Caco-2 (cell line): ENCODE results near the gene RANBP10. TPM values are rescaled to one million over a fixed set of nuclear protein-coding genes. Genes with fewer than 3 reads are reported as not detected.
"Not testable (repeated sequence)": the region's sequence is repeated elsewhere in the genome, so short reads cannot be mapped to it uniquely, and the experiment has no call there.

ENCODE experiments used
- BruUV-seq: library from RNA; stranded (reverse); fragments of 400-500 nt; replicated peaks from 2 replicates; lab custom pipeline; 2021; lab: Mats Ljungman, UMichigan
- CTCF ChIA-PET: fragments of 300-600 bp; sonication (Branson Sonifier 250); formaldehyde crosslinking; loops from one replicate; lab custom pipeline; 2022; ENCODE audit warnings: antibody characterized with exemption; lab: Charles Lee
- POLR2A ChIA-PET: fragments of 300-600 bp; sonication (Branson Sonifier 250); formaldehyde crosslinking; loops from one replicate; lab custom pipeline; 2022; ENCODE audit warnings: antibody characterized with exemption; lab: Charles Lee
- DNase-seq, 2 experiments: peaks; one replicate each; pipeline versions ENCODE4 v3.0.0 to v3.0.0-alpha.2; 2020 to 2022
- H3K27me3 ChIP-seq: replicated peaks from 2 replicates; pipeline ENCODE4 v1.6.0; 2011; ENCODE audit warnings: low read length; ENCODE audit not compliant: control insufficient read depth, insufficient read depth
- H3K36me3 ChIP-seq: 2 replicates; pipeline ENCODE4 v1.5.1; 2011; ENCODE audit warnings: low read length; ENCODE audit not compliant: control insufficient read depth, insufficient read depth
- H3K4me1 ChIP-seq: fragments of 250-450 bp; sonication (Bioruptor Pico); 2 replicates; pipeline ENCODE4 v1.5.1; 2020; ENCODE audit warnings: mild to moderate bottlenecking
- H3K4me3 ChIP-seq: 2 replicates; pipeline ENCODE4 v1.5.1; 2011; ENCODE audit warnings: low read depth, mild to moderate bottlenecking, control low read depth, low read length
- H3K9me3 ChIP-seq: fragments of 250-450 bp; sonication (Bioruptor Pico); 2 replicates; pipeline ENCODE4 v1.5.1; 2020; ENCODE audit warnings: mild to moderate bottlenecking, moderate library complexity
- H3K27ac Mint-ChIP-seq: one replicate; pipeline ENCODE4 v1.8.0; 2022; ENCODE audit warnings: mixed read lengths; ENCODE audit not compliant: unreplicated experiment
- H3K27me3 Mint-ChIP-seq: one replicate; pipeline ENCODE4 v1.8.0; 2022; ENCODE audit warnings: mixed read lengths; ENCODE audit not compliant: insufficient read depth, unreplicated experiment
- H3K36me3 Mint-ChIP-seq: one replicate; pipeline ENCODE4 v1.8.0; 2022; ENCODE audit warnings: mild to moderate bottlenecking, mixed read lengths; ENCODE audit not compliant: insufficient read depth, unreplicated experiment
- H3K4me1 Mint-ChIP-seq: one replicate; pipeline ENCODE4 v1.8.0; 2022; ENCODE audit warnings: low read depth, mixed read lengths; ENCODE audit not compliant: unreplicated experiment
- H3K4me3 Mint-ChIP-seq: one replicate; pipeline ENCODE4 v1.8.0; 2022; ENCODE audit warnings: mild to moderate bottlenecking, moderate library complexity, mixed read lengths; ENCODE audit not compliant: unreplicated experiment
- H3K9me3 Mint-ChIP-seq: one replicate; pipeline ENCODE4 v1.8.0; 2022; ENCODE audit warnings: mixed read lengths; ENCODE audit not compliant: unreplicated experiment
- CTCF ChIP-seq, 2 experiments: fragments of 200-600 bp in 1 of 2; IDR thresholded peaks; 1 replicate in 1 of 2; 2 replicates in 1 of 2; pipeline versions ENCODE4 v1.5.1 to v1.8.0; 2011 to 2022; ENCODE audit warnings: antibody characterized with exemption in 1 of 2, control low read depth in 1 of 2, inconsistent platforms in 1 of 2, low read depth in 1 of 2, low read length in 1 of 2, mild to moderate bottlenecking in 1 of 2, moderate library complexity in 1 of 2; ENCODE audit not compliant: insufficient read depth in 1 of 2, severe bottlenecking in 1 of 2, unreplicated experiment in 1 of 2
- intact Hi-C: fragments of 100-400 bp; cut with micrococcal nuclease; formaldehyde crosslinking; loops from one replicate; pipeline ENCODE4 v1.10.0; 2022; ENCODE audit not compliant: unreplicated experiment
- total RNA-seq: library from RNA; stranded (reverse); gene quantifications from 2 replicates; pipeline ENCODE4 v1.2.3, GENCODE V29; 2022

RANBP10 gene
- total RNA-seq, 1 experiment from 2014 or later: 21.8 TPM

DNA sequence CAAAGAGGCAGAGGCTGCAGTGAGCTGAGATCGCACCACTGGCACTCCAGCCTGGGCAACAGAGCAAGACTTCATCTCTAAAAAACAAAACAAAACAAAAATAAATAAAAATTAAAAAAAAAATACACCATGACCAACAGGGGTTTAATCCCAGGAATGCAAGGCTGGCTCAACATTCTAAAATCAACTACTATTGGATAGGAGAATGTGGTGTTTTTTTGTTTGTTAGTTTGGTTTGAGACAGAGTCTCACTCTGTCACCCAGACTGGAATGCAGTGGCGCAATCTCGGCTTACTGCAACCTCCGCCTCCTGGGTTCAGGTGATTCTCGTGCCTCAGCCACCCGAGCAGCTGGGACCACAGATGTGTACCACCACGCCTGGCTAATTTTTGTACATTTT lies 107.1 kb downstream of the RANBP10 start:
- Mint-ChIP-seq H3K4me3 (no peak overlapping the region), H3K36me3 (peaks cover 19% of the 10 kb centered on the region), H3K27me3 (no peaks in the 10 kb centered on the region), H3K4me1 (peaks cover 16% of the 10 kb centered on the region), H3K27ac (no peak overlapping the region), H3K9me3 (peaks cover 9% of the 10 kb centered on the region)
- H3K36me3 ChIP-seq: no peaks in the 10 kb centered on the region; the same call in 1 of the 2 replicates
- H3K4me3 ChIP-seq: no peak overlapping the region
- no peaks in the 10 kb centered on the region for H3K27me3 ChIP-seq
- TF ChIP-seq CTCF (IDR thresholded peaks at IDR 0.05; ENCODE audit: insufficient read depth in 1 of 2, low read depth in 1 of 2, low read length in 1 of 2, severe bottlenecking in 1 of 2, unreplicated experiment in 1 of 2): no peak
- peaks cover 21% of the 10 kb centered on the region for H3K4me1 ChIP-seq
- BruUV-seq: no TSS peak
- no peak for DNase-seq
- CTCF ChIA-PET: no interaction called here
- intact Hi-C loops: no loop called here
- H3K9me3 ChIP-seq: peaks cover 14% of the 10 kb centered on the region
- POLR2A ChIA-PET: no interaction called here

- Mint-ChIP-seq H3K27ac (no peak overlapping the region), H3K27me3 (no peaks in the 10 kb centered on the region), H3K4me3 (no peak overlapping the region), H3K9me3 (peaks cover 9% of the 10 kb centered on the region), H3K4me1 (peaks cover 16% of the 10 kb centered on the region), H3K36me3 (peaks cover 19% of the 10 kb centered on the region)
- ChIA-PET POLR2A (interaction anchor here (0.6 to 1.0 kb wide), 2 partner anchors 18 to 109 kb away, joined by 3 read pairs; partner anchors contain the start of genes RANBP10 and TSNAXIP1), CTCF (interaction anchor here (0.5 kb wide), 1 partner anchor 166 kb away, joined by 3 read pairs; no protein-coding TSS in a partner anchor)
- no peaks in the 10 kb centered on the region for H3K27me3 ChIP-seq
- H3K4me3 ChIP-seq: no peak overlapping the region
- no TSS peak for BruUV-seq
- TF ChIP-seq CTCF (IDR thresholded peaks at IDR 0.05; ENCODE audit: insufficient read depth in 1 of 2, low read depth in 1 of 2, low read length in 1 of 2, severe bottlenecking in 1 of 2, unreplicated experiment in 1 of 2): no peak
- H3K4me1 ChIP-seq: peaks cover 21% of the 10 kb centered on the region
- H3K36me3 ChIP-seq: no peaks in the 10 kb centered on the region; the same call in 1 of the 2 replicates
- peak; percentile 54 to 56 for DNase-seq
- peaks cover 14% of the 10 kb centered on the region for H3K9me3 ChIP-seq
- intact Hi-C loops: loop anchor here (1.0 kb wide), 1 partner anchor 19 kb away; no protein-coding TSS in a partner anchor
These were observed 108.8 kb downstream of the RANBP10 start for GRCh38 chr16:67697422-67698185.

- CTCF ChIA-PET: no interaction called here
- Mint-ChIP-seq H3K4me1 (peaks cover 16% of the 10 kb centered on the region), H3K27ac (no peak overlapping the region), H3K36me3 (peaks cover 28% of the 10 kb centered on the region), H3K4me3 (no peak overlapping the region), H3K27me3 (no peaks in the 10 kb centered on the region), H3K9me3 (peaks cover 9% of the 10 kb centered on the region)
- H3K4me3 ChIP-seq: no peak overlapping the region
- no peaks in the 10 kb centered on the region for H3K27me3 ChIP-seq
- peaks cover 21% of the 10 kb centered on the region for H3K4me1 ChIP-seq
- no TSS peak for BruUV-seq
- H3K36me3 ChIP-seq: no peaks in the 10 kb centered on the region; the same call in 1 of the 2 replicates
- no peak for TF ChIP-seq CTCF (IDR thresholded peaks at IDR 0.05; ENCODE audit: insufficient read depth in 1 of 2, low read depth in 1 of 2, low read length in 1 of 2, severe bottlenecking in 1 of 2, unreplicated experiment in 1 of 2)
- H3K9me3 ChIP-seq: peaks cover 10% of the 10 kb centered on the region
- intact Hi-C loops: no loop called here
- POLR2A ChIA-PET: interaction anchor here (0.6 kb wide), 2 partner anchors 241 to 249 kb away, joined by 3 to 6 read pairs; no protein-coding TSS in a partner anchor
- DNase-seq: no peak
These were observed 111.7 kb downstream of the RANBP10 start for GRCh38 chr16:67694611-67695010.

- H3K27me3 ChIP-seq, intact Hi-C loops, H3K9me3 ChIP-seq, H3K36me3 ChIP-seq, H3K9me3 Mint-ChIP-seq, DNase-seq, H3K27me3 Mint-ChIP-seq, H3K27ac Mint-ChIP-seq, H3K4me3 Mint-ChIP-seq, BruUV-seq, H3K4me3 ChIP-seq: not testable (repeated sequence)
- ChIA-PET POLR2A (interaction anchor here (0.8 kb wide), 1 partner anchor 34 kb away, joined by 4 read pairs; the partner anchor contains the start of gene ACD), CTCF (interaction anchor here (0.6 kb wide), 1 partner anchor 267 kb away, joined by 3 read pairs; no protein-coding TSS in a partner anchor)
- Mint-ChIP-seq H3K36me3 (peaks cover 25% of the 10 kb centered on the region), H3K4me1 (peaks cover 14% of the 10 kb centered on the region)
- peaks cover 19% of the 10 kb centered on the region for H3K4me1 ChIP-seq
These were observed 112.7 kb downstream of the RANBP10 start for GRCh38 chr16:67693517-67694285.
